Measurements from ENCODE around the gene FGFBP1.

Gene FGFBP1

DNA sequence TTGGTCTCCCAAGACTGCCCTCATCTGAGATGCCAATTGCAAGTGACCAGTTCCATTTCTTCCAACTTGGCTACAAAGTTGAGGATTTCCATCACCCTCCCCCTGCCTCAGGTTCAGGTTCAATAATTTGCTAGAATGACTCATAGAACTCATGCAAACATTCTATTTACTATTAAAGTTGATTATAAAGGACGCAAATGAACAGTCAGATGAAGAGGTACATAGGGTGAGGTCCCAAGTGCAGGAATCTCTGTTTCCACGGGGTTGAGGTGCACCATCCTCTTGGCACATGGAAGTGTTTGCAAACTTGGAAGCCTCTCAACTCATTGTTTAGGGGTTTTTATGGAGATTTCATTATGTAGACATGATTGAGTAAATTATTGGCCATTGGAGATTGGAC is 41.0 kb downstream of the FGFBP1 start:
- Histone ChIP-seq H3K27me3 (ENCODE audit: control insufficient read depth, insufficient read depth, low read length) (no peaks in the 10 kb centered on the region), H3K4me1 (ENCODE audit: control insufficient read depth, insufficient read depth, low read length) (no peaks in the 10 kb centered on the region), H3K27ac (ENCODE audit: low read length) (no peak overlapping the region), H3K9me3 (ENCODE audit: control insufficient read depth, insufficient read depth, low read length) (no peaks in the 10 kb centered on the region), H3K36me3 (ENCODE audit: control insufficient read depth, insufficient read depth, low read length) (no peaks in the 10 kb centered on the region), H3K4me3 (ENCODE audit: low read length) (no peak overlapping the region)
- WGBS (ENCODE audit: insufficient coverage, insufficient read length) = no CpG with 5 or more reads among the region's 2 CpGs
- DNase-seq (ENCODE audit: low read depth, low spot score) = no peak

DNA sequence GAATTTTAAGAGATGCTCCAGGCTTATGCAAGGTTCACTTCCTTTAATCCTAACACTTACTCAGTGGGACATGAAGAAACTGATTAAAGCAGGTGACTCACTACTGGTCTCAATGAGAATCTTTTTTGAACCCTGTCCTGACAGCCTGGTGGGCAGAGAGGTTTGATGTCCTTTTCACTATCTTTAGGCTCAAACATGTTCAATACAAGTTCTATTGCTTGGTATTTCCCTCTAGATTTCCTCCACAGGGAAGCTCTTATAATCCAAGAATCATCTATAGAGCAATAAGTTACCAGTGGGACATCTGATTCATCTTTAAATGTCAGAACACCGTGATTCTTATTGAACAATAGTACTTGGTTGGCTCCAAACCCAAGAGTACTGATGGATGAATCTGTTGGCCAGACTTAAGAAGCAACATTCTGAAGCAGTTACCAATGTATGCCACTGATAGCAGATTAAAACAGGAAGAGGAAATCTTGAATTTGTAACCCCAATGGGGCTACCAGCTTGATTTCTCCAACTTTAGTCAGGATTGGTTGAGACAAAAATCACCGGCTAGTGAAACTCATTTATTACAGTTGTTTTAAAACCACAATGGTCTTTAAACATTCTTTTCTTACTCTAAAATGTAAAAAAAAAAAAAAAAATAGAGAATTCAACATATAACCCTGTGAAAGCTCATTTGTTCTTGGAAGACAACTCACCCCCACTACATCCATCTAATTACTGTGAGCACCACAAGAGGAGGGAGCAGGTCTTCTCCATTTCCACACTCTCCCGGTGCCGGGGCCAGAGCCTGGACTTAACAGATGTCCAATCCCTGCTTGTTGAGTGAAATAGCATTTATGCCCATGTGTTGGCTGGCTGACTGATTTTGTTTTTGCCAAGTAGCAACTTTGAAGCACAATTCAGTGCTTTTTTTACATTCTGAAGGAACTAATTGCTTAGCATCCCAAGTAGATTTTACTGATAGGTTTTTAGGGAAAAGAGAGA is 43.3 kb downstream of the FGFBP1 start:
- WGBS (ENCODE audit: insufficient coverage, insufficient read length) = no CpG with 5 or more reads among the region's 4 CpGs
- no peaks in the 10 kb centered on the region for H3K9me3 ChIP-seq (ENCODE audit: control insufficient read depth, insufficient read depth, low read length)
- DNase-seq (ENCODE audit: low read depth, low spot score) = no peak
- no peaks in the 10 kb centered on the region for H3K4me1 ChIP-seq (ENCODE audit: control insufficient read depth, insufficient read depth, low read length)
- H3K27ac ChIP-seq (ENCODE audit: low read length) = no peak overlapping the region
- no peaks in the 10 kb centered on the region for H3K36me3 ChIP-seq (ENCODE audit: control insufficient read depth, insufficient read depth, low read length)
- H3K4me3 ChIP-seq (ENCODE audit: low read length) = no peak overlapping the region
- H3K27me3 ChIP-seq (ENCODE audit: control insufficient read depth, insufficient read depth, low read length) = no peaks in the 10 kb centered on the region

DNA sequence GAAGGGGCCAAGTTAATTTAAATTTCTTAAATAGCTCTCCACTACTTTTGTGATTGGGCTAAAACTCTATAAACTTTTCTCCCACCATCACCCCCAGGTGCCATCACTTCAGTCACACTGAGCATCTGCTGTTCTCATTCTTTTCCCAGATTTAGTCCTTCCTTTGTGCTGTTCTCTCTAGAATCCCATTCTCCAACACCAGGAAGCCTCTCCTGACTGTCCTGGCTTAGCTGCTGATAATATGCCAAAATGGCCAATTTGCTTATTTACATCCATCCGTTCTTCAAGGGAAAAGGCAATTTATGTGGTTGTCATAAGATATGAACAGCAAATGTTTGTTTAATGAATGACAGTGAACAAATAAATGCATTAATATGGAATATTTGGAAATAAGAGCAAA is 44.1 kb downstream of the FGFBP1 start:
- no CpG with 5 or more reads among the region's 1 CpG for WGBS (ENCODE audit: insufficient coverage, insufficient read length)
- Histone ChIP-seq H3K4me1 (ENCODE audit: control insufficient read depth, insufficient read depth, low read length) (no peaks in the 10 kb centered on the region), H3K27me3 (ENCODE audit: control insufficient read depth, insufficient read depth, low read length) (no peaks in the 10 kb centered on the region), H3K4me3 (ENCODE audit: low read length) (no peak overlapping the region), H3K27ac (ENCODE audit: low read length) (no peak overlapping the region), H3K36me3 (ENCODE audit: control insufficient read depth, insufficient read depth, low read length) (no peaks in the 10 kb centered on the region), H3K9me3 (ENCODE audit: control insufficient read depth, insufficient read depth, low read length) (no peaks in the 10 kb centered on the region)
- DNase-seq (ENCODE audit: low read depth, low spot score) = no peak

DNA sequence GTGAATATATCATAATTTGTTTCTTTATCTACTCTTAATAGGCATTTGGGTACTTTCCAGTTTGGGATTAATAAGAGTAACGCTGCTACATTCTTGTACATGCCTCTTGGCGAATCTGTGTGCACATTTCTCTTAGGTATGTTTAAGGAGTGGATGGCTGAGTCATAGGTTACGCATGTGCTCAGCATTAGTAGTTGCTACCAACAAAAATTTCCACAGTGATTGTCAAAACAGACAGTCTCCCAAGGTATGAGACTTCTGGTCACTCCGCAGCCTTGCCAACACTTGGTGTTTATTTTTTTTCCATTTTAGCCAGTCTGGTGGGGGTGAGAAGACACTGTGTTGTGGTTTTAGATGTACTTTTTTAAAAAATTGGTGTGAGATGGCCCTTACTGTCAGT is 44.6 kb downstream of the FGFBP1 start:
- Histone ChIP-seq H3K4me1 (ENCODE audit: control insufficient read depth, insufficient read depth, low read length) (no peaks in the 10 kb centered on the region), H3K27ac (ENCODE audit: low read length) (no peak overlapping the region), H3K36me3 (ENCODE audit: control insufficient read depth, insufficient read depth, low read length) (no peaks in the 10 kb centered on the region), H3K9me3 (ENCODE audit: control insufficient read depth, insufficient read depth, low read length) (no peaks in the 10 kb centered on the region), H3K4me3 (ENCODE audit: low read length) (no peak overlapping the region), H3K27me3 (ENCODE audit: control insufficient read depth, insufficient read depth, low read length) (no peaks in the 10 kb centered on the region)
- no CpG with 5 or more reads among the region's 4 CpGs for WGBS (ENCODE audit: insufficient coverage, insufficient read length)
- no peak for DNase-seq (ENCODE audit: low read depth, low spot score)

DNA sequence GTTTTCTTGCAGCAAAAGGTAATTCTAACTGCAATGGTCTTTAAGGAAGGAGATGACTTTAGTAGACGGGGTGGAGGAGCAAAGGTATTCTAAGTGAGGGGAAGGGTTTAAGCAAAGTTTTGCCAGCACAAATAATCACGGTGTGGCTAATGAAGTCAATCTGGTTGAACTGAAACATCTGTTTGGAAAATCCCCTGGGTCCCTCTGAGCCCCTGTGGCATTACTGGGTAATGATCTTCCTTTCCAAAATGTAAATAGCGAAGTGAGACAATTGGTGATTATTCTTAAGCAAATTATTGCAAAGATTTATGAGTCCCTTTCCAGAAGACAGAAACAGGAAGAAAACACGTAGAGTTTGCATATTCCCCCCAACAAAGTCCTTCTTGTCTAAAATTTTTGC is 47.2 kb downstream of the FGFBP1 start:
- no peak overlapping the region for H3K4me3 ChIP-seq (ENCODE audit: low read length)
- H3K36me3 ChIP-seq (ENCODE audit: control insufficient read depth, insufficient read depth, low read length) = no peaks in the 10 kb centered on the region
- H3K27ac ChIP-seq (ENCODE audit: low read length) = no peak overlapping the region
- H3K9me3 ChIP-seq (ENCODE audit: control insufficient read depth, insufficient read depth, low read length) = no peaks in the 10 kb centered on the region
- no CpG with 5 or more reads among the region's 4 CpGs for WGBS (ENCODE audit: insufficient coverage, insufficient read length)
- H3K27me3 ChIP-seq (ENCODE audit: control insufficient read depth, insufficient read depth, low read length) = no peaks in the 10 kb centered on the region
- no peaks in the 10 kb centered on the region for H3K4me1 ChIP-seq (ENCODE audit: control insufficient read depth, insufficient read depth, low read length)
- DNase-seq (ENCODE audit: low read depth, low spot score) = no peak

DNA sequence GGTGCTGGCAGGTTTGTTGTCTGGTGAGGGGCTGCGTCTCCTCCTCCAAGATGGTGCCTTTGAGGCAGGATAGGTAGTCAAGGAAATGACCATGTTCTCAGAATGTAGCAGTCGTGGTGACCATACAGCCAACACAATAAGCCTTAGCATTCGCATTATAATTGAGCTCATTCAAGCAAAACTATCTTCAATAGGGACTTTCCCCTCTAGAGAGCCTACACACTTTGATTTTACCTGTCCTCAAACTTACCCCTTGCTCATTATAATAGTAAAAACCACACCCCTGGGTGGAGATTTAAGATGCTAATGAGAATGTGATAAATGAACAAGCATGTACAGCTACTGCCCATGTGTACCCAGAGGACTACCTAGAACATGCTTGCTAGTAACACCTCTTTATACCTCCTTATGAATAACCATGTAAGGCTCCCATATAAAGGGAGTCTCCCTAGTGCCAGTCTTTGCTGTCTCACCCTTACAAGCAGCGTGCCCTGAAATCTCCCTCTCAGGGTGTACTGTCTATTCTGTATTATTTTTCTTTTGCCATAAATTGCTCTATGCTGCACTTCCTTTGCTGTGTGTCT is 48.2 kb downstream of the FGFBP1 start:
- no peak overlapping the region for H3K4me3 ChIP-seq (ENCODE audit: low read length)
- no CpG with 5 or more reads among the region's 4 CpGs for WGBS (ENCODE audit: insufficient coverage, insufficient read length)
- no peaks in the 10 kb centered on the region for H3K4me1 ChIP-seq (ENCODE audit: control insufficient read depth, insufficient read depth, low read length)
- H3K36me3 ChIP-seq (ENCODE audit: control insufficient read depth, insufficient read depth, low read length) = no peaks in the 10 kb centered on the region
- H3K27ac ChIP-seq (ENCODE audit: low read length) = no peak overlapping the region
- H3K27me3 ChIP-seq (ENCODE audit: control insufficient read depth, insufficient read depth, low read length) = no peaks in the 10 kb centered on the region
- no peaks in the 10 kb centered on the region for H3K9me3 ChIP-seq (ENCODE audit: control insufficient read depth, insufficient read depth, low read length)
- no peak for DNase-seq (ENCODE audit: low read depth, low spot score)

DNA sequence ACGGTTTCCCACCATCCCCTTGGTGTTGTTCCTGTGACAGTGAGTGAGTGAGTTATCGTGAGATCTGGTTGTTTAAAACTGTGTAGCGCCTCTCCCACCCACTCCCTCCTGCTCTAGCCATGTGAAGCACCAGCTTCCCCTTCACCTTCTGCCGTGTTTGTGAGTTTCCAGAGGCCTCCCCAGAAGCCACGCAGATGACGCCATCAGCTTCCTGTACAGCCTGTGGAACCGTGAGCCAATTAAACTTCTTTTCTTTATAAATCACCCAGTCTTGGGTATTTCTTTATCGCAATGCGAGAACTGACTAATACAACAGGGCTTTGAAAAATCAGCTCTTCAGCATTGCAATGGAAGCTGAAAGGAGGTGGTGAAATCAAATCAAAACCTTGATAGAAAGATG is 50.0 kb downstream of the FGFBP1 start:
- H3K36me3 ChIP-seq (ENCODE audit: control insufficient read depth, insufficient read depth, low read length) = no peaks in the 10 kb centered on the region
- WGBS (ENCODE audit: insufficient coverage, insufficient read length) = no CpG with 5 or more reads among the region's 9 CpGs
- H3K4me1 ChIP-seq (ENCODE audit: control insufficient read depth, insufficient read depth, low read length) = no peaks in the 10 kb centered on the region
- no peaks in the 10 kb centered on the region for H3K27me3 ChIP-seq (ENCODE audit: control insufficient read depth, insufficient read depth, low read length)
- no peak overlapping the region for H3K4me3 ChIP-seq (ENCODE audit: low read length)
- DNase-seq (ENCODE audit: low read depth, low spot score) = no peak
- no peaks in the 10 kb centered on the region for H3K9me3 ChIP-seq (ENCODE audit: control insufficient read depth, insufficient read depth, low read length)
- no peak overlapping the region for H3K27ac ChIP-seq (ENCODE audit: low read length)
